ENCODE data around the gene ESF1.
"Not testable (repeated sequence)": the region's sequence is repeated elsewhere in the genome, so short reads cannot be mapped to it uniquely, and the experiment has no call there.

Gene ESF1

GRCh38 chr20:13739731-13740649 is 44.7 kb downstream of the ESF1 start:
- no peak for DNase-seq (ENCODE audit: low read depth in 3 of 3)

DNA sequence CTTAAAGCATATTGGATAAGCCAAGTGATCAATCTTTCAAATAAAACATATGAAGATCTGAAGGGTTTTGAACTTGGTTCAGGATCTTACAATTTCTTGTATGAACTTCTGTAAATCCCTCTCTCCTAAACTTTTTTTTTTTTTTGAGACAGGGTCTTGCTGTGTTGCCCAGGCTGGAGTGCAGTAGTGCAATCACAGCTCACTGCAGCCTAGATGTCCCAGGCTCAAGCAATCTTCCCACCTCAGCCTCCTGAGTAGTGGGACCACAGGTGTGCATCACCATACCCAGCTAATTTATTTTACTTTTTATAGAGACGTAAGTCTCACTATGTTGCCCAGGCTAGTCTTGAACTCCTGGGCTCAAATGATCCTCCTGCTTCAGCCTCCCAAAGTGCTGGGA is 46.5 kb downstream of the ESF1 start:
- DNase-seq (ENCODE audit: low read depth in 3 of 3), result not testable (repeated sequence)

- DNase-seq (ENCODE audit: low read depth in 3 of 3), result no peak
Observed at GRCh38 chr20:13736436-13737191, 48.1 kb downstream of the ESF1 start.

DNA sequence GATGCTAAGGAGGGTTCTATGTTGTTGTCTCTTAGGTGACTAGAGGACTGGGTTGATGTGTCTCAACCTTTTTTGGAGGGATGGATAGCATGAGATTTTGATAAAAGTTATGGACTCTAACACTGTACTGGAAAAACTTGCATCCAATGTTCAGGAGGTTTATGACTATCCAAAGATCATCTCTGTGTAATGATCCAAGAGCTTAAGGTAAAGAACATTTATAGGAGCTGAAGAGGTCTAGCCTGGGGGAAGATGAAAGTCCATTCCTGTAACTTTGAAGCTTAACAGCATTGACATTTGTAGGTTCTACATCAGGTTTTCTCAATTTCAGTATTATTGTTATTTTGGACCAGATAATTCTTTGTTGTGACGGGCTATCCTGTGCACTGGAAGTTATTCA is 48.9 kb downstream of the ESF1 start:
- no peak for DNase-seq (ENCODE audit: low read depth in 3 of 3)

DNA sequence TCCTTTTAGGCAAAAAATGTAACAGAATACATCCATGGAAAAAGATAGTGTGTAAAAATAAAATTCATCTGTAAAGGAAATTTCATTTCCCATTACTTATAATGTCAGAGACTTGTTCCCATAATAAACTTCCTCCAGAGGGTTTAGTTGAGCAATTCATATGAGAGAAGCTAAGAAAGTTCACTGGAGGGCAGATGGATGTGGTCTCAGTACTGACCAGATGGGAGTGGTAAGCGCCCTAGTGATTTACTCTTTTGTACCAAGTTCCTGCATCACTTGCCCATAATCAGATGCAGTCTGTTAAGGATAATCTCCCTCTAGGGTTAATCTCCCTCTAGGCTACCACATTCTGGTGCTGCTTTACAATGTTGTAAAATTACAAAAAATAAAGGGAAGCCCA is 61.7 kb downstream of the ESF1 start:
- DNase-seq (ENCODE audit: low read depth in 3 of 3), result no peak

DNA sequence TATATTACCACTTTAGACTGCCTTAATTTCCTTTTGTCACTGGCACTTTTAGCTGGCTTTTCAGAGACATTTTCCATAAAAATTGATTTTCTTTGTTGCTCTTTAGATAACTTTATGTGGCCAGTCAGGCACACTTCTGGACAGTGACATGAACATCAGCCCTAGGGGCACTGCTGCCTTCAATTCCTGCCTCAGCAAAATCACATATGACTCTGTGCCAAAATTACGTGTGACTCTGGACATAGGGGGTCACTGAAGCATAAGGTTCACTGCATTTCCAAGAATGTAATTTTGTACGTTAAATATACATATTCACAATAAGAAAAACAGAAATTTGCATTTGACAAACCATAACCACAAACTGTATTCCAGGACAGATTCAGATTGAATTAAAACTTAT is 66.5 kb downstream of the ESF1 start:
- no peak for DNase-seq (ENCODE audit: low read depth in 3 of 3)

DNA sequence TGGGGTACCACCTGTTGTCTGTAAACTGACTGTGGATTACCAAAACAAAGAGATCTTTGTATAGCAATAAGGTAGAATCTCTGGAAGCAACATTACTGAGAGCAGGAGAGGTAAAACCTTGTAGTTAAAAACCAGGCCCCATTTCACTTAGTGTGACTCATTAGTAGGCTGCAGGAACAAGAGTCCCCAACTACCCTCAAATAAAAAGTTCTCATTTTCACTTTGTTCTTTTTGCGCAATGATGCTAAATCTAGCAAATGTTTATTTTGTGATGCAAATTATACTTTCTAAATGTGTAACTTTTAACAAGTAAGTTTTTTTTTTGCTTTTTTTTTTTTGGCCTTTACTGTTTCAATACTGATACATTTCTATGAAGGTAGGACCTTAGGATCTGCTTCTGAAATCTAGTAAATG is 67.1 kb downstream of the ESF1 start:
- DNase-seq (ENCODE audit: low read depth in 3 of 3), result no peak

GRCh38 chr20:13715171-13715570 is 69.5 kb downstream of the ESF1 start:
- DNase-seq (ENCODE audit: low read depth in 3 of 3), result no peak

DNA sequence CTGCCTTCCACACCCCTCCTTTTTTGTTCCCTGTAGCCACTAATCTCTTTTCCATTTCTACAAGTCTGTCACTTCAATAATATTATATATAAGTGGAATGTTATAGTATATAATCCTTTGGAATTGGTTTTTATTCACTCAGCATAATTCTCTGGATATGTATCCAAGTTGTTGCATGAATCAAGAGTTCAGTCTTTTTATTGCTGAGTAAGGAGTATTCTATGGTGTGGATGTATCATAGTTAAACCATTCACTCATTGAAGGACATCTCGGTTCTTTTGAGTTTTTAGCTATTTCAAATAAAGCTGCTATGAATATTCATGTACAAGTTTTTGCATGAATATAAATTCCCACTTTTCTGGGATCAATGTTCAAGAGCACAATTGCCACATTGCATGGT is 76.5 kb downstream of the ESF1 start:
- no peak for DNase-seq (ENCODE audit: low read depth in 3 of 3)

GRCh38 chr20:13703265-13703664 is 81.5 kb downstream of the ESF1 start:
- DNase-seq (ENCODE audit: low read depth in 3 of 3), result no peak

DNA sequence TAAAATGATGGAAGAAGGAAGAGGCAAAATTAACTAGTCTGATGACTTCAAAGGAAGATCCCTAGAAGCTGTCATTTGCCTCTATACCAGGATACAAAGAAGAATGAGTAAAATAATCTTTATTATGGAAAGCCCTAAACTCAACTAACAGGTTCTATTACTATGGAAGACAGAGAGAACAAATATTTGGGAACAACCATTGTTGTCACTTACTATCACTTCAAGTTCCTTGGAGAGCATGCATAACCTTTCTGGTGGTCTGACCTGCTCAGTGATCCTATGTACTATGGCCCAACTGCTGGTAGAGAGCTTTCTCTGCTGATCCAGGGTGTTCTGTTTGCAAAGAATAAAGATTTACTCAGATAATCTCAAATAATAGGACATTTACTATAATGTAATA is 83.2 kb downstream of the ESF1 start:
- DNase-seq (ENCODE audit: low read depth in 3 of 3), result no peak

GRCh38 chr20:13700761-13701160 is 84.0 kb downstream of the ESF1 start:
- no peak for DNase-seq (ENCODE audit: low read depth in 3 of 3)

- DNase-seq (ENCODE audit: low read depth in 3 of 3), result no peak
Observed at GRCh38 chr20:13694420-13695150, 90.1 kb downstream of the ESF1 start.

GRCh38 chr20:13692802-13693736 is 91.7 kb downstream of the ESF1 start:
- no peak for DNase-seq (ENCODE audit: low read depth in 3 of 3)

- DNase-seq (ENCODE audit: low read depth in 3 of 3), result no peak
Observed at GRCh38 chr20:13690943-13691342, 93.8 kb downstream of the ESF1 start.

GRCh38 chr20:13687815-13688214 is 96.9 kb downstream of the ESF1 start:
- no peak for DNase-seq (ENCODE audit: low read depth in 3 of 3)

- no peak for DNase-seq (ENCODE audit: low read depth in 3 of 3)
Observed at GRCh38 chr20:13685623-13686022, 99.1 kb downstream of the ESF1 start.

DNA sequence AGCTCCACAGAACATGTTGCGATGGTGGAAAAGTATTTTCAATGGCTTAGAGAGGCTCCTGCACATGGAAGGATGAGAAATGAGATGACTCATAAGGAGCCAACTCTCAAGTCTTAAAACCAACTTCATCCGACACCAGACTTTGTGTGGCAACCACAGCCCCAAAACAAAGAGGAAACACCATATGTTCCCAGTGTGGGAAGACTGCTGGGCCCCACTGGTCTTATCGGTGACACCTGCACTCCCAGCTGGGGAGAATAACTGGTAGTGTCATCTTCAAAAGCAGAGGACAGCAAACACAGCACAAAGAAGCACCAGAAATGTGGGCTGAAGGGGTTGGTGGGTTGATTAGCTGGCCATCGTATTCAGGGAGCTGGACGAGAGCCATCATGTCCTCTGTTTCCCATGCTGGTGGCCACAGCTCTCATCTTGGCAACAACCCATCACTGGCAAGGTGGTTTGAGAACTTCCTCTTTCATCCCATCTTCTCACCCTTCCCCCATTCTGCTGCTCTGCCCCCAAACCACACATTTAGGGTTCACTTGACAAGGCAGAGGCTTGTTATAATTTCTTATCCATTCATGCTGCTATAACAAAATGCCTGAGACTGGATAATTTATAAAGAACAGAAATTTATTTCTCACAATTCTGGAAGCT is 100.0 kb downstream of the ESF1 start:
- no peak for DNase-seq (ENCODE audit: low read depth in 3 of 3)

GRCh38 chr20:13683833-13684232 is 100.9 kb downstream of the ESF1 start:
- DNase-seq (ENCODE audit: low read depth in 3 of 3), result no peak

- DNase-seq (ENCODE audit: low read depth in 3 of 3), result no peak
Observed at GRCh38 chr20:13681248-13682125, 103.2 kb downstream of the ESF1 start.
